Measurements from ENCODE around the gene FARS2. TPM values are rescaled to one million over a fixed set of nuclear protein-coding genes. Genes with fewer than 3 reads are reported as not detected.

Gene FARS2
- total RNA-seq, 1 donor, result 29.8 TPM

DNA sequence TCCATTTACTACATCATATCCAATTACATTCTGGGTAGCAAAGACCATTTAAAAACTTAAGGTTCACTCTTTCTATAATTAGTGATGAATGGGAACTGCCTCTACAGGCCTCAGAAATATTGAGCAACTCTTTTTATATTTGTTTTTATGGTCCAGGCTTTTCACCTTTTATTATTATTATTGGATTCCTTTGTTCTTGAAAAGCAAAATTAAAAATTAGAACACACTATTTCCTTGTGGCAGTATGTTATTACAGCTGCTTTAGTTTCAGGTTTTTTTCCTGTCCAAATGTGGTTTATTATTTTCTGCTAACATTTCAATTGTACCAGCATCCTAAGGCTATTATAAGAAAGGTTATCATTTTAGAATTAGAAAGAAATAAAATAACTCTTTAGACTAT is 150.1 kb downstream of the FARS2 start:
- no peak for DNase-seq (ENCODE audit: low read depth)
- TF ChIP-seq CTCF (IDR thresholded peaks at IDR 0.05; ENCODE audit: insufficient read depth, low read depth, low read length), result no peak

GRCh38 chr6:5412017-5412416 is 150.7 kb downstream of the FARS2 start:
- TF ChIP-seq CTCF (IDR thresholded peaks at IDR 0.05; ENCODE audit: insufficient read depth, low read depth, low read length), result no peak
- H3K4me3 ChIP-seq (ENCODE audit: low read depth, low read length), result no peak overlapping the region
- no peak for DNase-seq (ENCODE audit: low read depth)

More for the DNA sequence above, 150.1 kb downstream of the FARS2 start:
- H3K4me3 ChIP-seq (ENCODE audit: low read depth, low read length), result no peak overlapping the region

DNA sequence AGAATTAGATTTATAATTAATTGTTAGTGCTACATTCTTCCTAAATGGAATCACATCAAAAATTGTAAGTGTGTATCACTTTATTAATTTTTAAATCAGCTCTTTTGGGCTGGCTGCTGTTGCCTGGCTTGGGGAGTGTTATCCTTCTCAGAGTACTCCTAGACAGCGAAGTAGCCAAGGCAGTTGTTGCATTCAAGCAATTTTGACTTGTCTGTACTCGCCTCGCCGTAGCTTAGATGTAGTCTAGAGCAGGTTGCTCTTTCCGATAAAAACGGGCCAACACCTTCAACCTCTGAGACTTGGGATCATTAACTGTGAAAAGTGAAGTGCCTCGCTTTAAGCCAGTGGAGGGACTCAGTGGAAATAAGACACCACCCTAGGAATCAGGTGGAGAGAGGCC is 151.3 kb downstream of the FARS2 start:
- no peak for DNase-seq (ENCODE audit: low read depth)
- TF ChIP-seq CTCF (IDR thresholded peaks at IDR 0.05; ENCODE audit: insufficient read depth, low read depth, low read length), result no peak
- H3K4me3 ChIP-seq (ENCODE audit: low read depth, low read length), result no peak overlapping the region

GRCh38 chr6:5416250-5416649 is 154.9 kb downstream of the FARS2 start:
- DNase-seq (ENCODE audit: low read depth), result no peak
- TF ChIP-seq CTCF (IDR thresholded peaks at IDR 0.05; ENCODE audit: insufficient read depth, low read depth, low read length), result no peak
- H3K4me3 ChIP-seq (ENCODE audit: low read depth, low read length), result no peak overlapping the region

- TF ChIP-seq CTCF (IDR thresholded peaks at IDR 0.05; ENCODE audit: insufficient read depth, low read depth, low read length), result peak; percentile 76
- H3K4me3 ChIP-seq (ENCODE audit: low read depth, low read length), result no peak overlapping the region
- peak; percentile 45 for DNase-seq (ENCODE audit: low read depth)
These were observed 161.1 kb downstream of the FARS2 start for GRCh38 chr6:5422321-5422915.

DNA sequence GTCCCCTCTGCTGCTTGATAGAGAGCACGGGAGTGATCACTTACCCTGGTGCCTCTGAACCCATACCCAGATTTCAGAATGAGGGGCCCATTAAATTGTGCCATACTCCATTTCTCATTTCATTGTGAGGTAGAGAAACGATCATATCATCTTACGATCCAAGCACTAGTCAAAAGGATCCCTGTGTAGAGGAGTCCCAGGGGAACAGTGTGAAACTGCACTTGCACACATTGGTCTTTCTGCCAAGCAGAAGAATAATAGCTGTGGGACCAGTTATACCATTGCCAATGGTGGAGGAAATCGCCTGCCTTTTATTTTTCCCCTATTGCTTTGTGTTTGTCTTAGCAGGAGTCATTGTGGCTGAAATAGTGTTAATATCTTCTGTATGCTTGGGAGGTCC is 161.9 kb downstream of the FARS2 start:
- H3K4me3 ChIP-seq (ENCODE audit: low read depth, low read length), result no peak overlapping the region
- DNase-seq (ENCODE audit: low read depth), result no peak
- TF ChIP-seq CTCF (IDR thresholded peaks at IDR 0.05; ENCODE audit: insufficient read depth, low read depth, low read length), result no peak

GRCh38 chr6:5424726-5425125 is 163.4 kb downstream of the FARS2 start:
- no peak for DNase-seq (ENCODE audit: low read depth)
- TF ChIP-seq CTCF (IDR thresholded peaks at IDR 0.05; ENCODE audit: insufficient read depth, low read depth, low read length), result no peak
- no peak overlapping the region for H3K4me3 ChIP-seq (ENCODE audit: low read depth, low read length)

All from fibroblast of villous mesenchyme (primary cell).